Kasumi-1 (cell line): Measurements from ENCODE around the gene PDCD10.

Source experiments
- DNase-seq, 2 experiments: peaks; one replicate each; lab custom pipeline; 2025; lab: John Stamatoyannopoulos, UW

The PDCD10 gene

DNA sequence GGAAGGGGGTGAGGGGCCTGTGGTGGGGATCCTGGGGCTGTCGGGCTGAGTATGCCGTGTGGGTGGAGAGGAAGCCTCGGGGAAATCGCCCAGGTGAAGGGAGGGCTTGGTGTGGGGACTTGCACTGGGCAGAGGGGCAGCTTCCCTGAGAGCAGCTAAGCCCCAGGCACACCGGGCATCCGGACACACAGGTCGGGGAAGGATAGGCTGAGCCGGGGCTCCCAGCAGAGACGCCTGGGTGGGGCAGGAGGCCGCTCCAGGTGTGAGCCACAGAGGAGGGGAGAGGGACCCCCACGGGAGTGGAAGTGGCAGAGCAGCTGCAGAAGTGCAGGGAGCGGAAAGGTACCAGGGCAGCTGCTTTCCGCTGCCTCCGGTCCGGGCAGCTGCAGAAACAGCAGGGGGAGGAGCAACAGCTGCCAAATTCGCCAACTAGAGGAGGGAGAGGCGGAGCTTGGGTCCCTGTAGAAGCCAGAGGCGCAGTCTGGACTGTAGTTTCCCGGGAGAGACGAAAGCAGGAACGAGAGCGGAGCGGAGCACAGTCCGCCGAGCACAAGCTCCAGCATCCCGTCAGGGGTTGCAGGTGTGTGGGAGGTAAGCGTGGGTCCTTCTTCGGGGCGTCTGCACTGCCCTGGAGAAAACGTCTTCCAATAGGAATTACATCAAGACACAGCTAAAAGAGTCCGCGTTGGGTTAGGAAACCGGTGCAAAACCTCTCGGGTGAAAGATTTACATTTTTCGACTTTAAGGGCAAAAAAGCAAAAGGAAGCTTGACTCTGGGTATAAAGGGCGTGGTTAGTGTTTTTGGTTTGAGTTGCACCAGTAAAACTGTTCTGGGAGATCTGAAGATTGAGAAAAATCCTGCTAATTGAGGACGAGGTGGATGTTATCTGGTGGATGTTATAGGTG, 794 bp upstream of the PDCD10 start, which contains the start of gene SERPINI1:
TSS of gene SERPINI1 (plus strand) at position 489 of the 906 bp plus-strand sequence. CDS start 53,408 bp downstream, outside the sequence.
- DNase-seq: peak; percentile 94 to 97

DNA sequence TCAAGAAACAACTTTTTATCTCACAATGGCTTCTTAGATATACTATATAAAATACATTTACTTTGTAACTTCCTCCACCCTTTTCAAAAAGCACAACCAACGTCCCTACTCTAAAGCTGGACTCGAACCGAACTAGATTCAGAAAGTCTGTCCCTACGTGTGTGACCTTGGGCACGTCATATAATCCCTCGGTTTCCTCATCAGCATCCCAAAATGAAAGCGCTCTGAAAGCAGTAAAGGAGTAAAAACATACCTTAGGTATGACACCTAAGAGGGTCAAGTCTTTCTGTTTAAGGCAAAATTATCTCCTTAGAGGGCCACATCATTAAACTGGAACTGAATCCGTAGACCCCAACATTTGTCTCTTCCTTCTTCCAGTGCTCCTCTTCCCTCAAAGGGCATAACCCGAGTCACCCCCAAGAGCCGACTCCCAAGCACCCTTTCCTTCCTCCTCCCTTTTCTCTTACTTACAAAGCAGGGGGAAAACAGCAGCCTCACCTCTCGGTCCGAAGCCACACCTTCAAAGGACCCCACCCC, 663 bp downstream of the PDCD10 start:
- peak; percentile 55 to 84 for DNase-seq

DNA sequence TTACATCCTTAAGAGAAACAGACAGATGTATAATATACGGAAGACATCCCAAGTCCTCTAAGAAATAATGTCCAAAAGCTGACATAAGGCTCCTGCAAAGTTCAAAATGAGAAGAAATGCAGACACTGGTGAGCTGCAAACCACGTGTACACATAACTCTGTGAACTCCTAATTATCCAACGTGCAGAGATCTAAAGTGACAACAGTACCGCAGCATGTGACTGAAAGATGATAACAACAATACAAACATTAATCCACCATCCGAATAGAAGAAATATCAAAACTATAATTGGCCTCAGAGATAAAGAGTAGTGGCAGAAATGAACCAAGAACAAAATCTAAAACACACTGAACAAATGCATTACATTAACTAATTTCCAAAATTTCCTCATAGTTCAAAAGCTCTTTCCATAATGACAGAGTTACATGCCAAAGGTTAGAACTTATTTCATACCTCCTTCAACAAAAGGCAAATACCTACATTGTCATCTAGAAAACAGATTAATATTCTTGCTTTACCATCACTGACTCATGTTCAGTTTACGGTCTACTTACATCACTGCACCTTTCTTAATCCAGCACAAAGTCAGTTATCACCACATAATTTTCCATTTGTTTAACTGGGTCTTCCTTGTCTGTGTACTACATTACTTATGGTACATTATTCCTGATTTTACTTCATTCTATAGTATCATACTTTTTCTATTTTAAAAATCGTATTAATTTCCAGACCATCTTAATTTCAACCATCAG, 2.2 kb downstream of the PDCD10 start:
- DNase-seq: no peak

DNA sequence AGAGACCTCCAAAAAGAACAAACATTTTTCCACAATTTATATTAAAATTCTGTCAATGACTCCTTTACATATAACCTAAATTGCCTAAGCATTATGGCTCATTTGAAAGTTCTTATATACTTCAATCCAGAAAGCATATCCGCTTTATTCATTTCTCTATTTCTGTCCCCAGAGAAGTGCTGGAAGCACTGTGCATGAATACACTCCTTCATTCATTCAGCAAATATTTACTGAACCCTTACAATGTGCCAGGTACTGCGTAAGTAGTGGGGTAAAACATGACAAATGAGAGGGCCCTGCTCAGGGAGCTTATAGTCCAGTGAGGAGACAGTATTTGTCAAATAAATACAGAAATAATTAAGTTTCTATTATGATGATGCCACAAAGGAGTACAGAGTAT, 3.3 kb downstream of the PDCD10 start:
- no peak for DNase-seq

DNA sequence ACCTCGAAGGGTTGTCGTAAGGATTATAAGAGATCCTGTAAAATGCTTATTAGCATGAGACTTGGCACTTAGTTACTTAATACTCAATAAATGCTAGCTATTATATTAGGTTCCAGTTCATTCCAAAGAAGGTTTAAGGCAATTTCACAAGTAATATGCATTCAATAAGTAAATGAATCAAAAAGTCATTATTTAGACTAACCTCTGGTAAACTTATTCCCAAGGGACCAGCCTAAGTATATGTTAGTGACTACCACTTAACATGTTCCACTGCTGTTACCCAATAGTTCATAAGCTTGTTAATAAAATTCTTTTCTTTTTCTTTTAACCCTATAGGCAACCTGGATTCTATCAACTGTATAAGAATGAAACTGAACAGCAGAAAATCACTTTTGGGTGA, 5.1 kb downstream of the PDCD10 start:
- DNase-seq: no peak

DNA sequence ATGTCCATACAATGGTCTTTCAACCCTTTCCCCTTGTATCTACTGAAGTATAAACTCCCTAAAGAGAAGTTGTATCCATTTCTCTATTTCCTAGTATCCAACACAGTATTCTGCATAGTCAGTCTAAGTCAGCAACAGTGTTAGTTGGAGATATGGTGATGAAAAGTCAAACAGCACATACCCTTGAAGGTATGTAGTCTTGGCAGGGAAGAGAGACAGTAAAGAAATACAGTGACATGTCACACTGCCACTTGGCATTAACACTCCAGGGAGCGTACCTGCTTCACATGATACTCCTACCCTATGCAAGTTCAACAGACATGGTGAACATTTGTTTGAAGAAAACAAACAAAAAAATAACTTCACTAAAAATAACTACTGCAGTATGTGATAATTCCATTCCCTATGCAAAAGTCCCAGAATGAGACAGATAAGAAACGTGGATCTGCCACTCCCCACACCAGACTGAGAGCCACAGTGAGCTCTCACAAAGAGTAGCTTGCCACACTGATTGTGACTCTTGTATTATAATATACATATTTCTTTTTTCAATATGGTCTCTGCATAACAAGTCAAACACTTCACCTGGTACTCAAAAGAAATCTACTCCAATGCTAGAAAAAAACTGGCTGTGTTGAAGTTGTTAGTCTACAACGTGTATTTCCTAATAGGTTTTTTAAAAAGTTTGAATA, 5.9 kb downstream of the PDCD10 start:
- no peak for DNase-seq

DNA sequence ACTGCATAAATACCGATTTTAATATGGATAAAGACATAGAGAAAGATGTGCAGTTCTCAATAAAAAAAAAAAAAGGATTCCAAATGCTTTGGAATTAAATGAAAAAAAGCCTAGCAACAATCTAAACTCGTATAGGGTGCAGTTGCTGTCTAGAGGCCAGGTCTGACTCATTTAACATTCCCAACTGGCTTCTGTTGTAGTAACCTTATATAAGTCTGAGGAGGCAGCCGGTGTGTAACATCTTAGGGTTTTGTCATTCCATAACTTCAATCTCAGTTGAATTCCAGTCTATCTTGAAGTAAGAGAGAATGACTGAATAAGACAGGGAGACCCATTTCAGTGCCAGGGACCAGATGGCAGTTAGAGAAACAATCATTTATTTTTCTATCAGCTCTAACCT, 6.5 kb downstream of the PDCD10 start:
- DNase-seq: no peak

DNA sequence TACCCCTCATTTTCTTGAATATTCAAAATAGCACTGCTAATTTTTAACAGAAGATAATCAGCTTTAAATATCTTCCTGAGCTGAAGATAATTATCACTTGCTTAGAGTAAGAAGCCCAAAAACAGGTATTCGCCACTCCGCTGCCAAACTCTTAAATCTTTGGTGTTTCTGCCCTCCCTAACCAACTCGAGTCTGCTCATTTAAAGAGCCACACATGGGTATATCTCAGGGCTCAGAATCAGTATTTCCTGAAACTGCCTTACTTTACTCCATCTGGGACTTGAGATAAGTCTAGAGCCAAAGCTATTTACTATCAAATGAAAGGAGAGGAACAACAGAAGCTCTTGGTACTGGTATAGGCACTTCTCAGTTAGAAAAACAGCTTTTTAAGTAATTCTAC, 10.8 kb downstream of the PDCD10 start:
- DNase-seq: no peak

DNA sequence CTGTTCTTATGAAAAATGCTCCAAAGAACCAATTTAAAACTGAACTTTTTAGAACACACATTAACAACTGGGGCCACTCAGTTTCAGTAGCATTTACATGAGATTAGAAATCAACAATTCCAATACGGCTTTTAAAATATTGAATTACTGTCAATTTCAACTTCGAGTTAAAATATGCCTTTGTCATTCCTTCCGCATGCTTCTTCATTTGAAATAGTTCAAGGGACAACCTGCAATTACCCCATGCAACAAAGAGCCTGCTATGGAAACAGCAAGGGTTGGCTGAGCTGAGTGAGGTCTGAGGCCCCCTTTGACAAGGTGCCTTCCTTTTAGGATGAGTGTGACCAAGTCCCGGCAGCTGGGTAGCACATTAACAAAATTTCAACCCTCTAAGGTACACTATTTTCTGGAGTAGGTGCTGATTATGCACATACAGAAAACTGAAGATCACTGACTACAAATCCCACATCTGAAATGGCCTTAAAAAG, 11.6 kb downstream of the PDCD10 start:
- no peak for DNase-seq

DNA sequence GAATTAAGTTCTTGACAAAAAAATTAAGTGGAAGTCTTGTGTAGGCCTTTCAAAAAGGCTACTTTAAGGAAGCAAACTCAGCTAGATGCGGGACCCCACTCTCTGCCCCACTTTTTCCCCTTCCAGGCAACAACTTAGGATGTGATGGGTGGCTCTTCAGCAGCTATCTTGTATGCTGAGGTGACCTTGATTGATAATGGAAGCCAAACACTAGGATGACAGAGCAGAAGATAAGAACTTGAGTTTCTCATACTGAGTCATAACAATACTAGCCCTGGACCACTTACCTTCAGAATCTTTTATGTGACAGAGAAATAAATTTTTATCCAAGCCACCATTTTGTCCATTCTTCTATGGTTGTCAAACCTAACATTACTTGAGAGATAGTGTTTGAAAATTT, 16.1 kb downstream of the PDCD10 start:
- DNase-seq: no peak

DNA sequence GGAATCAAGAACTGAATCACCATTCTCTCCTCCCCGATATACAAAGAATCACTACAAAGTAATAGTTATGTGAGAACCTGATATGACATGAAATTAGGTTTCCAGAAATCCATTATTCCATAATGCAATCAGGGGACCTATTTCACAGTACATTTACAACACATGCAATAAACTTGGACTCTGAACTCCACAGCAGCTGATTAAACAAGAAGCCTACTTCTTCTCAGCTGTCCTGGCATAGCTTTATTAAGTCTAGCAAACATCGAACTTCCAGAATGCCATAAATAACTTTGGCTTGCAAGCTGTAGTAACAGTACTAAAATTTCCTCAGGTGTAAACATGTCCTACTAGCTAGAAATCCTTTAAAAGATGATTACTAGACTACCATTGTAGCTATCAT, 17.8 kb downstream of the PDCD10 start:
- no peak for DNase-seq

DNA sequence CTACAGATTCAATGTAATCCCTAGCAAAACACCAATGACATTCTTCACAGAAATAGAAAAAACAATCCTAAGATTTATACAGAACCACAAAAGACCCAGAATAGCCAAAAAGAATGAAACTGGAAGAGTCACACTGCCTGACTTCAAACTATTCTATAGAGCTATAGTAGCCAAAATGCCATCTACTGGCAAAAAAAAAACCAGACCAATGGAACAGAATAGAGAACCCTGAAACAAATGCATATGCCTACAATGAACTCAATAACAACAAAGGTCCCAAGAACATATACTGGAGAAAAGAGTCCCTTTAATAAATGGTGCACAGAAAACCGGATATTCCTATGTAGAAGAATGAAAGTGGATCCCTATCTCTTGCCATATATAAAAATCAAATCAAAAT, 19.8 kb downstream of the PDCD10 start:
- DNase-seq: peak in 1 of 2 experiments; percentile 22

DNA sequence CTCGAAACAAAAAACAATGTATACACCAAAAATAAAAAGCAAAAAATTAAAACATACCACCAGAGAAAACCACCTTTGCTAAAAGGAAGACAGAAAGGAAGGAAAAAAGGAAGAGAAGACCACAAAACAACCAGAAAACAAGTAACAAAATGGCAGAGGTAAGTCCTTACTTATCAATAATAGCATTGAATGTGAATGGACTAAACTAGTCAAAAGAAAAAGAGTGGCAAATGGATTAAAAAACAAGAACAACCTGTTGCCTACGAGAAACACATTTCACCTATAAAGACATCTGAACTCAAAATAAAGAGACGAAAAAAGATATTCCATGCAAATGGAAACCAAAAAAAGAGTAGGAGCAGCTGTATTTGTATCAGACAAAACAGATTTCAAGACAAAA, 22.2 kb downstream of the PDCD10 start:
- DNase-seq: no peak

DNA sequence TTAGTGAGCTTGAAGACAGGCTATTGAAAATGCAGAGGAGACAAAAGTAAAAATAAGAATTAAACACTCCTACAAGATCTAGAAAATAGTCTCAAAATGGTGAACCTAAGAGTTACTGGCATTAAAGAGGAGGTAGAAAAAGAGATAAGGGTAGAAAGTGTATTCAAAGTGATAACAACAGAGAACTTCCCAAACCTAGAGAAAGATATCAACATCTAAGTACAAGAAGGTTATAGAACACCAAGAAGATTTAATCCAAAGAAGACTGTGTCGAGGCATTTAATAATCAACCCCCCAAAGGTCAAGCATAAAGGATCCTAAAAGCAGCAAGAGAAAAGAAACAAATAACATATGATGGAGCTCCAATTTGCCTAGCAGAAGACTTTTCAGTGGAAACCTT, 23.3 kb downstream of the PDCD10 start:
- no peak for DNase-seq

DNA sequence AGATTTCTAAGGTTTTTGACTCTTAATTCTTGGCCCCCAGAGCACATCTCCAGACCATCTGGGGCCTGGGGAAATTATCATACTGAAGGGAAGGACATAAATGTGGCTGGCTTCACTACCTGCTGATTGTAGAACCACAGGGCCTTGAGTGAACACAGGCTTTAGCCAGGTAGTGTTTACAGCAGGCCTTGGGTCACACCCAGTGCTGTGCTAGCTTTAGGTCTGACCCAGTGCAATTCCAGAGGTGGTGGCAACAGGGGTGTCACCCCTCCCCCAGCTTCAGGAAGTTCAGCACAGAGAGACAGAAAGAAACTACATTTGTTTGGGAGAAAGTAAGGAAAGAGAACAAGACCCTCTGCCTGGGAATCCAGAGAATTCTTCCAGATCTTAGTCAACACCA, 24.1 kb downstream of the PDCD10 start:
- DNase-seq: no peak

DNA sequence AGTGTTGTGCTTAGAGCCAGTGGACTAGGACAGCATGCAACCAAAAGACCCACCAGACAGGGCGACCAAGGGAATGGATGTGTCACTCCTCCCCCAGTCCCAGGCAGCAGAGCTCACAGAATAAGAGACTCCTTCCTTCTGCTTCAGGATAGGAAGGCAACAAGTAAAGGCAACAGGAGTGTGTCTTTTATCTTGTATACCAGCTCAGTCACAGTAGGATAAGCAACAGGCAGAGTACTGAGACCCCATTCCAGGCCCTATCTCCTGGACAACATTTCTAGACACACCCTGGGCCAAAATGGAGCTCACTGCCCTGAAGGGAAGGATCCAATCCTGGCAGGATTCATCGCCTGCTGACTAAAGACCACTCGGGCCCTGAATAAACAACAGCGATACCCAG, 25.0 kb downstream of the PDCD10 start:
- no peak for DNase-seq

DNA sequence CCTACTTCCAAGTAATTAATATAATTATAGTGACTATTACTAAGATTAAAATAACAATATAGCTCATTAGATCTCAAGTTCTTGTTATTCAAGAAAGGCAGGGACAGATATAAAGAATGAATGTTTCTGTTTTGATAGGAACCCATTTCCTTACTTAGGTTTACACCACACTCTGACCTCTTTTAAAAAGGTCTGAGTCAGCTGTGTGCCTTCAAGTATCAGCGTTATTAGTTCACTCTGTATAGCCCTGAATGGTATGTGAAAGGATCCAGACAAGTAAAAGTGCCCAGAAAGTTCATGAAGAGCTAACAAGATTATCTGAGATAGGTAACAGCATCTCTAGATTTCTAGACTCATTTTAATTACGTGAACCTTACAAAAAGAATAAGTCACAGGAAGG, 28.9 kb downstream of the PDCD10 start:
- no peak for DNase-seq

DNA sequence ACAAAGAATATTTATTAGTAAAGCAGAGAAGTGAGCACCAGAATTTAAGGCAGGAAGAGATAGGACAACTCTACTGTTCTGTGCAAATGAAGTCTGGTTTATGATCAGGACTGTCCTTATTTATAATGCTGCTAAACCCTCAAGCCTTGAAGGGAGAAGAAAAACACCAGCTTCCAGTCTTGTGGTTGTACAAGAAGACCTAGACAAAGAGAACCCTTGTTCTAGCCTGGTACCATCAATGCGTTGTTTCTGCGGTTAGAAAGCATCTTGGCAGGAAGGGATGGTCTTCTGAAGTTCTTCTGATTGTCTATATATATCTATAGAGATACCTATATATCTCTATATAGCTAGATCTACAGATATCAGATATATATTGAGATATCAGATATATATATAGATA, 33.8 kb downstream of the PDCD10 start:
- DNase-seq: no peak

DNA sequence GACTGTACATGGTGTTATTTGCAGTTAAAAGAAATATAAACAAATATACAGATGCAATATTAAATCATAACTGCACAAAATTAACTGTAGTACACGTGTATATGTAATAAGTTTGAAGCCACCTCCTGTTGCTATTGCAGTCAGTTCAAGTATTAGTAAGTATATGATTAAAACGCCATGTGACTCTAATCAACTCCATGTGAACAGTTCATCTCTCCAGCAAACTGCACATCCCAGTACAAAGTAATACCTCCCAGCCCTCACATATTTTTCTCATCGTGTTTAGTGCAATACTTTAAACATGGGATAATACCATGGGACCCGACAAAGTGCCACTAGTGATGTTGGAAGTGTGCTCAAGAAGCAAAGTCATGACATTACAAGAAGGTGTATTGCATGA, 34.6 kb downstream of the PDCD10 start:
- DNase-seq: no peak

DNA sequence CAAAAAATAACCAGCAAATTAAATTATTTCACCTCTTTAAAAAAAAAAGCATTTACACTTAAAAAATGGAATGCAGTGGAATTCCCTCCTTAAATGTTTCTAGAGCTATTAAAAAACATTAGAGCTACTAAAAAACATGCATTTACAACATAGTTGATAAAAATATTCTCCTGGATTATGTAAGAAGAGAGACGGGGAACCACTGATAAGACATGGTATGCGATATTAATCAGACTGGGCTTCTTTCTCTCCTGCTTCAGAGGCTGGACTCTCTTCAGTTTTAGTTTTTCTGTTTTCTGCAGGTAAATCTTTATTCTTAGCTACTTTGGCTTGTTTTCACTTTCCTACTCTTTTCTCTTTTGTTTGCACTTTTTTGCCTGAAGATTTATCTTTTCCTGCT, 40.6 kb downstream of the PDCD10 start:
- no peak for DNase-seq

DNA sequence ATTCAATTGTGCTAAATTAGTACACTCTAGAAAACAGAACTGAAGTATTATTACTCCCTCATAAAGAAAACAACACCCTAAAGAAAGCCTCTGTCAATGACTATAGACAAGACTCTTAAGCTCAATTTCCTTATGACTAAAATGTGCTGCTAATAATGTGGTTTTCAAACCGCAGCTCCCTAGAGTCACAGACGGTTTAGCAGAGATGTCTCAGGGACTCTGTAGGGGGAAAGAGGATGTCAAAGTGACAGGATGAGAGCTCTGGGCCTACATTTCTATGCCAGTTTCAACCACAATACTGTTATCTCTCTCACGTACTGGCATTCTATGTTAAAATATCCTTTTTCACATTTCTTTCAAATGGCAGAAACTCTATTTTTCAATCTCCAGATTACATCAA, 43.3 kb downstream of the PDCD10 start:
- peak; percentile 95 to 96 for DNase-seq

DNA sequence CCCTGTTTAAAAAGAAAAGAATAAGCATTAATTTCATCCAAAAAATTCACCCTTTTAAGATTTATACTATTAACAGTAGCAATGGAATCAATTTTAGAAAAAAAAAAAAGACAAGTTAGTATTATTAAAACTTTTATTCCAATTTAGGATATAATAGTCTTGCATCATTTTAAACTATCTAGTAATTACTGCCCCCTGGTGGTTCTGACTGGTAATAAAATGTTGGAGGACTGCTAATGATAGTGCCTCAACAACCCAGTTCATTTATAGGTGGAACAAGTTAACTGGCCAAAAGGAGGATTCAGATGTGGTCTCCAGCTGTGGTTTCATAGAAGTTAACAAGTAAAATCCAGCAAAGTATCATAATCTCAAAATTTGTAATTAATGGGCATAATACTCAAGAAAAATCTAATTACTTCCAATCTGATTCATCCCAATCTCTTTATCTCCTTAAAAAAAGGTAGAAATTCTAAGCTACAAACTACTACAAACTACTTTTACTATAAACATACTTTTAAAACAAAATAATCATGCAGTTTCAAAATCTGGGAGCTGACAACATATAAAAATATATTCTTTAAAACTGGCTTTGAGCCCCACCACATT, 50.2 kb downstream of the PDCD10 start:
- DNase-seq: peak; percentile 64 to 76
